PC-3 (cell line): ENCODE results near the gene MYO5A. TPM values are rescaled to one million over a fixed set of nuclear protein-coding genes. Genes with fewer than 3 reads are reported as not detected.

ENCODE experiments used
- ATAC-seq: fragments of 200-7000 bp; cut with Tn5 transposase; 2 replicates; pipeline ENCODE4 v1.9.1; 2020; ENCODE audit warnings: mild to moderate bottlenecking, moderate library complexity
- BruUV-seq: library from RNA; stranded (reverse); fragments of 400-500 nt; replicated peaks from 2 replicates; lab custom pipeline; 2021; lab: Mats Ljungman, UMichigan
- CTCF ChIA-PET: fragments of 300-600 bp; sonication (Branson Sonifier 250); formaldehyde crosslinking; loops from one replicate; lab custom pipeline; 2022; ENCODE audit warnings: antibody characterized with exemption; lab: Charles Lee
- POLR2A ChIA-PET: fragments of 300-600 bp; sonication (Branson Sonifier 250); formaldehyde crosslinking; loops from one replicate; lab custom pipeline; 2022; ENCODE audit warnings: antibody characterized with exemption; ENCODE audit not compliant: unreplicated experiment; lab: Charles Lee
- DNase-seq: peaks from one replicate; pipeline ENCODE4 v3.0.0-alpha.2; 2015
- H2AFZ ChIP-seq: fragments of 300-600 bp; sonication (generic); 2 replicates; pipeline ENCODE4 v1.6.0; 2016; ENCODE audit warnings: antibody characterized with exemption, low read length
- H3F3A ChIP-seq: fragments of 300-600 bp; sonication (generic); one replicate; pipeline ENCODE4 v1.6.0; 2017; ENCODE audit warnings: antibody characterized with exemption, low read length, control low read depth, mild to moderate bottlenecking; ENCODE audit not compliant: unreplicated experiment
- H3K27ac ChIP-seq: fragments of 300-600 bp; sonication (generic); 2 replicates; pipeline ENCODE4 v1.5.1; 2016; ENCODE audit warnings: mild to moderate bottlenecking, low read length
- H3K27me3 ChIP-seq: fragments of 300-600 bp; sonication (generic); 2 replicates; pipeline ENCODE4 v1.6.1; 2016; ENCODE audit warnings: low read length, mixed read lengths
- H3K36me3 ChIP-seq: fragments of 300-600 bp; sonication (generic); 2 replicates; pipeline ENCODE4 v1.6.1; 2016; ENCODE audit warnings: low read depth, mixed run types, low read length, mixed read lengths
- H3K4me1 ChIP-seq: fragments of 300-600 bp; sonication (generic); 2 replicates; pipeline ENCODE4 v1.5.1; 2016; ENCODE audit warnings: low read length; ENCODE audit not compliant: insufficient read depth
- H3K4me2 ChIP-seq: fragments of 300-600 bp; sonication (generic); 2 replicates; pipeline ENCODE4 v1.6.0; 2016; ENCODE audit warnings: low read length
- H3K4me3 ChIP-seq: fragments of 300-600 bp; sonication (generic); 2 replicates; pipeline ENCODE4 v1.5.1; 2016; ENCODE audit warnings: mild to moderate bottlenecking, low read length, mixed read lengths
- H3K79me2 ChIP-seq: fragments of 300-600 bp; sonication (generic); 2 replicates; pipeline ENCODE4 v1.6.1; 2017; ENCODE audit warnings: low read length, mixed read lengths
- H3K9ac ChIP-seq: fragments of 300-600 bp; sonication (generic); 2 replicates; pipeline ENCODE4 v1.6.0; 2016; ENCODE audit warnings: mild to moderate bottlenecking, low read length
- H3K9me2 ChIP-seq: fragments of 300-600 bp; sonication (generic); replicated peaks from 2 replicates; pipeline ENCODE4 v1.6.1; 2016; ENCODE audit warnings: mixed run types, low read length, mixed read lengths
- H3K9me3 ChIP-seq: fragments of 300-600 bp; sonication (generic); 2 replicates; pipeline ENCODE4 v1.6.1; 2016; ENCODE audit warnings: low read length, mixed read lengths
- H4K20me1 ChIP-seq: fragments of 300-600 bp; sonication (generic); 2 replicates; pipeline ENCODE4 v1.6.1; 2016; ENCODE audit warnings: low read length, mixed read lengths
- EZH2 ChIP-seq: fragments of 300-600 bp; sonication (generic); IDR thresholded peaks from one replicate; pipeline ENCODE4 v1.6.1; 2017; ENCODE audit warnings: antibody characterized with exemption, mild to moderate bottlenecking, low read length; ENCODE audit not compliant: unreplicated experiment
- EZH2phosphoT487 ChIP-seq: fragments of 300-600 bp; sonication (generic); IDR thresholded peaks from 2 replicates; pipeline ENCODE4 v1.6.1; 2018; ENCODE audit warnings: mild to moderate bottlenecking, antibody characterized with exemption, low read length, borderline replicate concordance
- intact Hi-C: fragments of 100-400 bp; cut with micrococcal nuclease; formaldehyde crosslinking; loops from 2 replicates; pipeline ENCODE4 v1.9.0; 2023
- total RNA-seq: library from RNA; depleted of rRNA; stranded (reverse); fragments of >200 nt; gene quantifications from 2 replicates; pipeline ENCODE4 v1.2.3, GENCODE V29; 2014
- TF ChIP-seq, protein P1 (sequence below): fragments of 300-600 bp; sonication (generic); conservative IDR thresholded peaks from 2 replicates; pipeline ENCODE4 v1.5.1; 2017; ENCODE audit warnings: antibody characterized with exemption, low read depth, mild to moderate bottlenecking, low read length

MYO5A gene
- total RNA-seq, 1 experiment from 2014 or later: 42.1 TPM

DNA sequence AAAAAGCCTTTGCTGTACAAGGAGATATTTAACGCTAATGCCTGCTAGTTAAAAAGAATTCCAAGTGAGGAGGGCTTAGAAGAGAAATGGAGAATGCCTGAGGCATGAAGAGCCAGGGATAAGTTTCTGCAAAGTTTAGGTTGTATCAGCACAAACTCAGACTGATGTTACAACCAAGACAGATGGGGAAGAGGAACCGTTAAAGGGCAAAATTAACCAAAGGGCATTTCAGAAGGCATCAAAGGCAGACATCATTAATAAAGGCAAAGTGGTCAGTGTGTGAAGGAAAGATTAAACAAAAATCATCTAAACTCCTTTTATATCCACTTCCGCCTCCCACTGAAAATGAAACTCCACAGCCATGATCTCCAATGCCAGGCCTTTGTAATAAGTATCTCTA, 7.0 kb downstream of the MYO5A start:
- Histone ChIP-seq H3K9me2 (no peaks in the 10 kb centered on the region), H3K79me2 (peaks cover 73% of the 10 kb centered on the region)
- DNase-seq: no peak

DNA sequence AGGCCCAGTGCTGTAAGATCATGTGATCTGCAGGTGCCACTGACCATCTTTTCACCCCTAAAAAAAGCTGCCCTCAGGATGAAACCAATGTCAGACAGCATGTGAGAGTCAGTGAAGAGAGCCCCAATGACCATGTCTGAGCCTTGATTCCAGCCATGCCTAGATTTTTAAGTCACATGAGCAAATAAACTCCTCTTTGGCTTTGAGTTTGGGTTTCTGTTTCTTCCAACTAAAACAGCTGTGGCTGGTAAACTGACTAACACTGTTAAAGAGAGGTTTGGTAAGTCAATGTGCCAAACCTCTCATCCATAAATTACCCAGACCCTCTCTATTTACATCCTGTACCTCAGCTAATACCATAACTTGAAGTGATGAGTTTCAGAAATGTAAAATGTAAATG, 8.3 kb downstream of the MYO5A start:
- Histone ChIP-seq H4K20me1 (no peaks in the 10 kb centered on the region), H3K9ac (no peak overlapping the region), H3F3A (no peaks in the 10 kb centered on the region), H2AFZ (no peak overlapping the region), H3K27me3 (no peaks in the 10 kb centered on the region), H3K9me2 (no peaks in the 10 kb centered on the region), H3K9me3 (no peaks in the 10 kb centered on the region), H3K4me1 (peaks cover 29% of the 10 kb centered on the region), H3K79me2 (peaks cover 62% of the 10 kb centered on the region), H3K4me3 (no peak overlapping the region), H3K4me2 (no peak overlapping the region), H3K27ac (no peak overlapping the region), H3K36me3 (no peaks in the 10 kb centered on the region)
- DNase-seq: no peak
- ATAC-seq: no peak
- POLR2A ChIA-PET: no interaction called here
- TF ChIP-seq, protein P1, sequence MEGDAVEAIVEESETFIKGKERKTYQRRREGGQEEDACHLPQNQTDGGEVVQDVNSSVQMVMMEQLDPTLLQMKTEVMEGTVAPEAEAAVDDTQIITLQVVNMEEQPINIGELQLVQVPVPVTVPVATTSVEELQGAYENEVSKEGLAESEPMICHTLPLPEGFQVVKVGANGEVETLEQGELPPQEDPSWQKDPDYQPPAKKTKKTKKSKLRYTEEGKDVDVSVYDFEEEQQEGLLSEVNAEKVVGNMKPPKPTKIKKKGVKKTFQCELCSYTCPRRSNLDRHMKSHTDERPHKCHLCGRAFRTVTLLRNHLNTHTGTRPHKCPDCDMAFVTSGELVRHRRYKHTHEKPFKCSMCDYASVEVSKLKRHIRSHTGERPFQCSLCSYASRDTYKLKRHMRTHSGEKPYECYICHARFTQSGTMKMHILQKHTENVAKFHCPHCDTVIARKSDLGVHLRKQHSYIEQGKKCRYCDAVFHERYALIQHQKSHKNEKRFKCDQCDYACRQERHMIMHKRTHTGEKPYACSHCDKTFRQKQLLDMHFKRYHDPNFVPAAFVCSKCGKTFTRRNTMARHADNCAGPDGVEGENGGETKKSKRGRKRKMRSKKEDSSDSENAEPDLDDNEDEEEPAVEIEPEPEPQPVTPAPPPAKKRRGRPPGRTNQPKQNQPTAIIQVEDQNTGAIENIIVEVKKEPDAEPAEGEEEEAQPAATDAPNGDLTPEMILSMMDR: no peak
- TF ChIP-seq EZH2 (no peak), EZH2phosphoT487 (no peak)
- CTCF ChIA-PET: no interaction called here
- no TSS peak for BruUV-seq
- intact Hi-C loops: no loop called here

More for the DNA sequence above, 7.0 kb downstream of the MYO5A start:
- H3K4me3 ChIP-seq: no peak overlapping the region
- H2AFZ ChIP-seq: no peak overlapping the region
- no peaks in the 10 kb centered on the region for H3K9me3 ChIP-seq
- BruUV-seq: no TSS peak
- H3K4me2 ChIP-seq: no peak overlapping the region
- intact Hi-C loops: no loop called here
- no peak overlapping the region for H3K27ac ChIP-seq
- TF ChIP-seq EZH2: no peak
- TF ChIP-seq, protein P1: no peak
- no peak for TF ChIP-seq EZH2phosphoT487
- no peak overlapping the region for H3K9ac ChIP-seq
- H3F3A ChIP-seq: no peaks in the 10 kb centered on the region
- ChIA-PET CTCF (no interaction called here), POLR2A (no interaction called here)
- no peaks in the 10 kb centered on the region for H4K20me1 ChIP-seq
- H3K36me3 ChIP-seq: no peaks in the 10 kb centered on the region
- ATAC-seq: no peak
- peaks cover 30% of the 10 kb centered on the region for H3K4me1 ChIP-seq
- no peaks in the 10 kb centered on the region for H3K27me3 ChIP-seq

DNA sequence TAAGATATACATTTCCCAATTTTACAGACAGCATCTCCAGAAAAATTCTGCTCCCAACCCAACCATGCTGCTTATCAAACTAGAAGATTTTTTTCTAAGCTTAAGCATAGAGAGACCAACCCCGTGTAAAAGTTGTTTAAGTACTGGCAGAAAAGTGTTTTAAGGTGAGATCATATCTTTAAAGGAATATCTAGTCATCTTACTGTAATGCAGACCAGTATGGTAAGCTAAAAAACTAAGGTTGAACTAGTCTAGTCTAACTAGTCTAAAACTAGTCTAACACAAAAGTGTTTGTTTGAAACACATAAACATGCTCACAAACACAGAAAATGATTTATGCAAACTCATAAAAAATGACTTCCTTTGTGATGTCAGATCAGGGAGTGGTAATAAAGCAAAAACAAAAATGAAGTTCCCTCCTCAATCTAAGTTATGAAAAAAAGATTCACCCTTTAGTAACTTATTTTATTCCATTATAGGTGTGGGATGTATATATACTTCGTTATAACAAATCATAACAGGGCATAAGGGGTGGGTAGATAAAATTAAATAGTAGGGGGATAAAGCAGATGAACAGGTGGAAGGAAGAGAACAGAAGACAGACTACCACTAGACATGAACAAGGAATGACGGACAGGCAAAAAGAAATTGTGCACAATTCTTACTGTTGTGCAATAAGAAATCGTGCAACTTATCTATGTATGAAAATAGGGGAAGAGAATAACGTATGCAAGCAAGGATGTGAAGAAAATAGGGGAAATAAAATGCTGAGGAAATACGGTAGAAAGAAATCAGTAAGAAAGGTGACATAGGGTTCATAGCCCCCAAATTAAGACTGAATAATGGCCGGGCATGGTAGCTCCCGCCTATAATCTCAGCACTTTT, 10.0 kb downstream of the MYO5A start:
- no peak overlapping the region for H3K9ac ChIP-seq
- ATAC-seq: peak; percentile 70
- H3K4me1 ChIP-seq: peaks cover 27% of the 10 kb centered on the region
- POLR2A ChIA-PET: no interaction called here
- peaks cover 56% of the 10 kb centered on the region for H3K79me2 ChIP-seq
- TF ChIP-seq, protein P1: no peak
- TF ChIP-seq EZH2phosphoT487 (no peak), EZH2 (no peak)
- H3K9me3 ChIP-seq: no peaks in the 10 kb centered on the region
- no TSS peak for BruUV-seq
- H3K27ac ChIP-seq: peak overlapping the region; percentile 33
- H3F3A ChIP-seq: no peaks in the 10 kb centered on the region
- no peaks in the 10 kb centered on the region for H4K20me1 ChIP-seq
- H3K36me3 ChIP-seq: no peaks in the 10 kb centered on the region
- H3K4me3 ChIP-seq: no peak overlapping the region
- peak overlapping the region; percentile 16 for H3K4me2 ChIP-seq
- H2AFZ ChIP-seq: no peak overlapping the region
- intact Hi-C loops: no loop called here
- no peaks in the 10 kb centered on the region for H3K9me2 ChIP-seq
- DNase-seq: peak; percentile 43
- CTCF ChIA-PET: no interaction called here
- no peaks in the 10 kb centered on the region for H3K27me3 ChIP-seq
